ENCODE data around the gene TBC1D1. TPM values are rescaled to one million over a fixed set of nuclear protein-coding genes. Genes with fewer than 3 reads are reported as not detected.

The TBC1D1 gene
- total and polyA plus RNA-seq, 3 experiments from 2014 or later = 26.7 to 76.1 (median 73.1) TPM

DNA sequence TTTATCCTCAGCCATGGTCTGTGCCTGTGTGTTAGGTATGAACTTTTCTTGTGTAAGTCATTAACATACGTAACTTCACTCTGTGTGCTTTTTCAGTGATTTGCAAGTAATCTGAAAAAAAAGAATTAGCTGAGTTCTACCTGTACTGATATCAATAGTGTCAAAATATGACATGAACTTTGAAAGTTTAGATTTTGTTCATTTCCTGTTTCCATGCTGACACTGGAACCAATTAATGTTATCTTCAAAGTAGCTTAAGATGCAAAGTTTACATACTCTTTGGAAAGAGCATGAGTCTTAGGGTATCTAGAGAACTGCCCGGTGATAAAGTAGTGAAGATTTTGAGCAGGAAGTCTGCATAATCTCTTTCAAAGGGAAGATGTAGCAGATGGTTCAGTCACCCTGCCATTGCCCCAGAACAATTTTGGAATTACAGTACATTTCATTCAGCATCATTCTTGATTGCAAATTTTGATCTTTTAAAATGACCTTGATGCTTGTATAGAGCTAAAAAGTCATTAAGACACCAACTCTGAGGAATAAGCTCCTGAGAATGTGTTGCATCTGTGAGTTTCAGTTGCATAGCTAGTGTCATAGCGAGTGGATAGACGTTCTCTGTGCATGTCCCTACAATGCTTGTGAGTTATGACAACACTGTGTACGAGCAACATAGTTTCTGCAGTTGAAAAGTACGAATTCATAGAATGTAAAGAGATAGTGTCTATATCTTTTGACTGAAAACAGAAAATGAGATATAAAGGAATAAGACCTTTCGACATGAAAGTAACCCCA is 199.8 kb downstream of the TBC1D1 start:
- no peaks in the 10 kb centered on the region for H3K9me3 ChIP-seq (ENCODE audit: low read length)
- POLR2A ChIA-PET = no interaction called here
- Mint-ChIP-seq H3K4me3 (no peak overlapping the region), H3K9me3 (no peaks in the 10 kb centered on the region), H3K36me3 (peaks cover 18 to 66% (median 28%) of the 10 kb centered on the region in 3 donors), H3K27ac (peak overlapping the region in 3 of 8 donors; percentile 11 to 45 (median 16)), H3K27me3 (no peaks in the 10 kb centered on the region), H3K4me1 (peaks cover 2 to 19% (median 6%) of the 10 kb centered on the region in 3 donors)
- H3K4me1 ChIP-seq (ENCODE audit: insufficient read depth, low read length) = no peaks in the 10 kb centered on the region
- H3K36me3 ChIP-seq (ENCODE audit: insufficient read depth, low read length) = no peaks in the 10 kb centered on the region
- CTCF ChIA-PET = interaction anchor here (1.0 to 1.1 kb wide), 4 partner anchors 9 to 28 kb away, joined by 3 to 4 read pairs (median 3); no protein-coding TSS in a partner anchor
- no peaks in the 10 kb centered on the region for H3K27me3 ChIP-seq (ENCODE audit: insufficient read depth, low read length, poor library complexity, severe bottlenecking)
- no peak overlapping the region for H3K4me3 ChIP-seq (ENCODE audit: low read length)
- H3K27ac ChIP-seq (ENCODE audit: low read depth, low read length) = no peak overlapping the region
- DNase-seq = no peak

GRCh38 chr4:38091636-38092035 is 200.8 kb downstream of the TBC1D1 start:
- DNase-seq = no peak
- H3K27ac ChIP-seq (ENCODE audit: low read depth, low read length) = no peak overlapping the region
- no peaks in the 10 kb centered on the region for H3K9me3 Mint-ChIP-seq
- H3K4me1 Mint-ChIP-seq = peaks cover 2 to 19% (median 6%) of the 10 kb centered on the region in 3 donors
- H3K27me3 Mint-ChIP-seq = no peaks in the 10 kb centered on the region
- H3K4me3 Mint-ChIP-seq = no peak overlapping the region
- H3K36me3 ChIP-seq (ENCODE audit: insufficient read depth, low read length) = no peaks in the 10 kb centered on the region
- H3K4me1 ChIP-seq (ENCODE audit: insufficient read depth, low read length) = no peaks in the 10 kb centered on the region
- H3K36me3 Mint-ChIP-seq = peaks cover 21 to 69% (median 32%) of the 10 kb centered on the region in 3 donors
- peak overlapping the region in 2 of 8 donors; percentile 10 to 48 for H3K27ac Mint-ChIP-seq
- ChIA-PET POLR2A (no interaction called here), CTCF (interaction anchor here (1.0 kb wide), 1 partner anchor 10 kb away, joined by 3 read pairs; no protein-coding TSS in a partner anchor)
- H3K4me3 ChIP-seq (ENCODE audit: low read length) = no peak overlapping the region
- H3K9me3 ChIP-seq (ENCODE audit: low read length) = no peaks in the 10 kb centered on the region
- no peaks in the 10 kb centered on the region for H3K27me3 ChIP-seq (ENCODE audit: insufficient read depth, low read length, poor library complexity, severe bottlenecking)

- Histone ChIP-seq H3K4me3 (ENCODE audit: low read length) (no peak overlapping the region), H3K36me3 (ENCODE audit: insufficient read depth, low read length) (no peaks in the 10 kb centered on the region), H3K27me3 (ENCODE audit: insufficient read depth, low read length, poor library complexity, severe bottlenecking) (no peaks in the 10 kb centered on the region), H3K27ac (ENCODE audit: low read depth, low read length) (no peak overlapping the region), H3K4me1 (ENCODE audit: insufficient read depth, low read length) (no peaks in the 10 kb centered on the region), H3K9me3 (ENCODE audit: low read length) (no peaks in the 10 kb centered on the region)
- no peaks in the 10 kb centered on the region for H3K9me3 Mint-ChIP-seq
- ChIA-PET POLR2A (no interaction called here), CTCF (no interaction called here)
- H3K4me1 Mint-ChIP-seq = peaks cover 2 to 15% (median 6%) of the 10 kb centered on the region in 3 donors
- H3K27me3 Mint-ChIP-seq = no peaks in the 10 kb centered on the region
- no peak for DNase-seq
- H3K27ac Mint-ChIP-seq = no peak overlapping the region
- peaks cover 21 to 69% (median 31%) of the 10 kb centered on the region in 3 donors for H3K36me3 Mint-ChIP-seq
- no peak overlapping the region for H3K4me3 Mint-ChIP-seq
Measured at GRCh38 chr4:38092701-38093100, 201.8 kb downstream of the TBC1D1 start.

- H3K4me1 ChIP-seq (ENCODE audit: insufficient read depth, low read length) = no peaks in the 10 kb centered on the region
- H3K36me3 ChIP-seq (ENCODE audit: insufficient read depth, low read length) = peaks cover 9% of the 10 kb centered on the region
- H3K9me3 Mint-ChIP-seq = no peaks in the 10 kb centered on the region
- CTCF ChIA-PET = no interaction called here
- POLR2A ChIA-PET = no interaction called here
- no peak overlapping the region for H3K27ac ChIP-seq (ENCODE audit: low read depth, low read length)
- H3K9me3 ChIP-seq (ENCODE audit: low read length) = no peaks in the 10 kb centered on the region
- DNase-seq = no peak
- no peak overlapping the region for H3K4me3 Mint-ChIP-seq
- H3K27me3 ChIP-seq (ENCODE audit: insufficient read depth, low read length, poor library complexity, severe bottlenecking) = no peaks in the 10 kb centered on the region
- peaks cover 2 to 15% (median 6%) of the 10 kb centered on the region in 3 donors for H3K4me1 Mint-ChIP-seq
- no peak overlapping the region for H3K27ac Mint-ChIP-seq
- no peaks in the 10 kb centered on the region for H3K27me3 Mint-ChIP-seq
- peaks cover 21 to 75% (median 28%) of the 10 kb centered on the region in 3 donors for H3K36me3 Mint-ChIP-seq
- H3K4me3 ChIP-seq (ENCODE audit: low read length) = no peak overlapping the region
Measured at GRCh38 chr4:38094419-38094818, 203.5 kb downstream of the TBC1D1 start.

GRCh38 chr4:38095691-38096090 is 204.8 kb downstream of the TBC1D1 start:
- DNase-seq = no peak
- no peak overlapping the region for H3K27ac ChIP-seq (ENCODE audit: low read depth, low read length)
- H3K9me3 ChIP-seq (ENCODE audit: low read length) = no peaks in the 10 kb centered on the region
- H3K4me3 Mint-ChIP-seq = no peak overlapping the region
- peaks cover 9% of the 10 kb centered on the region for H3K36me3 ChIP-seq (ENCODE audit: insufficient read depth, low read length)
- CTCF ChIA-PET = no interaction called here
- H3K4me1 ChIP-seq (ENCODE audit: insufficient read depth, low read length) = no peaks in the 10 kb centered on the region
- POLR2A ChIA-PET = no interaction called here
- H3K4me1 Mint-ChIP-seq = peaks cover 5 to 16% (median 11%) of the 10 kb centered on the region in 3 donors
- H3K36me3 Mint-ChIP-seq = peaks cover 15 to 70% (median 28%) of the 10 kb centered on the region in 3 donors
- H3K27me3 ChIP-seq (ENCODE audit: insufficient read depth, low read length, poor library complexity, severe bottlenecking) = no peaks in the 10 kb centered on the region
- H3K9me3 Mint-ChIP-seq = no peaks in the 10 kb centered on the region
- H3K27ac Mint-ChIP-seq = peak overlapping the region in 1 of 8 donors; percentile 65
- no peak overlapping the region for H3K4me3 ChIP-seq (ENCODE audit: low read length)
- H3K27me3 Mint-ChIP-seq = no peaks in the 10 kb centered on the region

DNA sequence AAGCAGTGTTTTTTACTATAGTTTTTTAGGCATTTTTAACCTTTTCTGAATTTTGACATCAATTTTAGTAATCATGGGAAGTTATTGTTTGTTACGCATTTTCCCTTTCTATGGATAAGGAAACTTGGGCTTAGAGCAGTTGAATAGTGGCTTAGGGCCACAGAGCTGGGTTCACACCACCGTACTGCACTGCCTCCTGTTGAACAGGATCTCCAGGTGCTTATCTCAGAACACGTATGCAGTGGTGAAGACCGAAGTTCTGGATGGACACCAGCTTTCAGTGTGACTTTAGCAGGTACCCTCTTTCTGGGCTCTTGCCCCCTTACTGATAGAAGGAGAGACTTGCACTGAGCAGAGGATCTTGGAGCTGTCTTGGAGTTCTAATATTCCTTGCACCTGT is 206.9 kb downstream of the TBC1D1 start:
- Mint-ChIP-seq H3K4me1 (peaks cover 5 to 11% (median 10%) of the 10 kb centered on the region in 3 donors), H3K27me3 (no peaks in the 10 kb centered on the region), H3K27ac (peak overlapping the region in 2 of 8 donors; percentile 17 to 77), H3K4me3 (no peak overlapping the region), H3K9me3 (no peaks in the 10 kb centered on the region), H3K36me3 (peaks cover 8 to 70% (median 25%) of the 10 kb centered on the region in 3 donors)
- H3K4me1 ChIP-seq (ENCODE audit: insufficient read depth, low read length) = no peaks in the 10 kb centered on the region
- no peak for DNase-seq
- ChIA-PET POLR2A (no interaction called here), CTCF (interaction anchor here (0.9 to 1.5 kb wide), 2 partner anchors 11 to 20 kb away, joined by 3 read pairs; no protein-coding TSS in a partner anchor)
- H3K27ac ChIP-seq (ENCODE audit: low read depth, low read length) = no peak overlapping the region
- peaks cover 15% of the 10 kb centered on the region for H3K36me3 ChIP-seq (ENCODE audit: insufficient read depth, low read length)
- H3K4me3 ChIP-seq (ENCODE audit: low read length) = no peak overlapping the region
- H3K9me3 ChIP-seq (ENCODE audit: low read length) = no peaks in the 10 kb centered on the region
- H3K27me3 ChIP-seq (ENCODE audit: insufficient read depth, low read length, poor library complexity, severe bottlenecking) = no peaks in the 10 kb centered on the region

DNA sequence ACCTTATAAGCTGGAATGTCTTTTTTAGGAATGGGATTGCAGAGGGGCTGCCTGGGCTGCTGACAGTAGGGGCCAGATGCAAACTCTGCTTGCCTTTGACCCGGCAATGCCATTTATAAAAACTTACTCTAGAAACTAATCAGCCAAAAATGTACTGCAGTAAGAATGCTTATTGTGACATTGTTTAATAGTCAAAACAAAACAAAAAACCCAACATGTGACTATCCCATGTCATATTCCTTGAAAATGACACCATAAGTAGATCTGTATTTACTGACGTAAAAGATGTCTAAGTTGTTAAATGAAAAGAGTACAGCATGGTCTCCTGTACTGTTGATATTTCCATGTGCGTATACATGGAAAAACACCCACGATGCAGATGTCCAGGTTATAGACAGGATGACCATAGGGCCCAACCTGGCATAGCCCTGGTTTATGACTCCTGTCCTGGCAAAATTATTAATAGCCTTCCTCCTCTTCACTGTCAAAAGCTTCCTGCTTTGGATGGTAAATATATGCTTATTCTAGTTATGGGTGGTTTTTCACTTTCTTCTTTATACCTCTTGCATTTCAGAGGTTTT is 208.2 kb downstream of the TBC1D1 start:
- Mint-ChIP-seq H3K36me3 (peaks cover 7 to 73% (median 28%) of the 10 kb centered on the region in 3 donors), H3K9me3 (no peaks in the 10 kb centered on the region), H3K27me3 (no peaks in the 10 kb centered on the region), H3K27ac (peak overlapping the region in 1 of 8 donors; percentile 11), H3K4me3 (no peak overlapping the region), H3K4me1 (peaks cover 5 to 11% (median 10%) of the 10 kb centered on the region in 3 donors)
- Histone ChIP-seq H3K27me3 (ENCODE audit: insufficient read depth, low read length, poor library complexity, severe bottlenecking) (no peaks in the 10 kb centered on the region), H3K4me3 (ENCODE audit: low read length) (no peak overlapping the region), H3K9me3 (ENCODE audit: low read length) (no peaks in the 10 kb centered on the region), H3K4me1 (ENCODE audit: insufficient read depth, low read length) (no peaks in the 10 kb centered on the region), H3K36me3 (ENCODE audit: insufficient read depth, low read length) (peaks cover 20% of the 10 kb centered on the region), H3K27ac (ENCODE audit: low read depth, low read length) (no peak overlapping the region)
- CTCF ChIA-PET = interaction anchor here (0.7 to 1.5 kb wide), 2 partner anchors 9 to 21 kb away, joined by 3 read pairs; no protein-coding TSS in a partner anchor
- POLR2A ChIA-PET = no interaction called here
- DNase-seq = no peak

DNA sequence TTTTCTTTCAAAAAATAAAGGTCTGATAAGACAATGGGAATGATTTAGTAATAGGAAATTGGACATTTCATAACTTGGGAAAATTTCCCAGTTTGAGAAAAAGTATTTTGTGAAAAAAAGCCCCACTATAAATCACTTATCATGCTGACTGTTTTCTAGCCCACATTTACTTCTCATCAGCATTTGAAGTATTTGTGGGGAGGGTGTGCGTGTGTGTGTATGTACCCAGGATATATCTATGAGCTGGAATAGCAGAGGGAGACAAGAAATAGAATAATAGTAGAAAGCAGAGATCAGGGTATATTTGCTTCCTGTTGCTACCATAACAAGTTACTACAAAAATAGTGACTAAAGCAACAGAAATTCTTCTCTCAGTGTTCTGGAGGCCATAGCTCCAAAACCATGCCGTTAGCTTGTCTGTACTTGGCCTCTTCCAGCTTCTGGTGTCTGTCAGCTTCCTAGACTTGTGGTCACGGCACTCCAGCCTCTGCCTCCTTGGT is 209.1 kb downstream of the TBC1D1 start:
- H3K4me3 Mint-ChIP-seq = no peak overlapping the region
- peaks cover 5 to 11% (median 10%) of the 10 kb centered on the region in 3 donors for H3K4me1 Mint-ChIP-seq
- no peaks in the 10 kb centered on the region for H3K4me1 ChIP-seq (ENCODE audit: insufficient read depth, low read length)
- ChIA-PET POLR2A (no interaction called here), CTCF (interaction anchor here (0.6 to 0.7 kb wide), 2 partner anchors 10 to 275 kb away, joined by 3 to 4 read pairs; no protein-coding TSS in a partner anchor)
- peak overlapping the region in 3 of 8 donors; percentile 8 to 64 (median 61) for H3K27ac Mint-ChIP-seq
- no peaks in the 10 kb centered on the region for H3K9me3 Mint-ChIP-seq
- peaks cover 20% of the 10 kb centered on the region for H3K36me3 ChIP-seq (ENCODE audit: insufficient read depth, low read length)
- H3K27me3 ChIP-seq (ENCODE audit: insufficient read depth, low read length, poor library complexity, severe bottlenecking) = no peaks in the 10 kb centered on the region
- no peak for DNase-seq
- H3K4me3 ChIP-seq (ENCODE audit: low read length) = no peak overlapping the region
- H3K36me3 Mint-ChIP-seq = peaks cover 7 to 78% (median 29%) of the 10 kb centered on the region in 3 donors
- no peak overlapping the region for H3K27ac ChIP-seq (ENCODE audit: low read depth, low read length)
- H3K27me3 Mint-ChIP-seq = no peaks in the 10 kb centered on the region
- no peaks in the 10 kb centered on the region for H3K9me3 ChIP-seq (ENCODE audit: low read length)

Data from CD8-positive, alpha-beta memory T cell (primary cell).